ENCODE measurements around the gene CUX1.

The CUX1 gene

DNA sequence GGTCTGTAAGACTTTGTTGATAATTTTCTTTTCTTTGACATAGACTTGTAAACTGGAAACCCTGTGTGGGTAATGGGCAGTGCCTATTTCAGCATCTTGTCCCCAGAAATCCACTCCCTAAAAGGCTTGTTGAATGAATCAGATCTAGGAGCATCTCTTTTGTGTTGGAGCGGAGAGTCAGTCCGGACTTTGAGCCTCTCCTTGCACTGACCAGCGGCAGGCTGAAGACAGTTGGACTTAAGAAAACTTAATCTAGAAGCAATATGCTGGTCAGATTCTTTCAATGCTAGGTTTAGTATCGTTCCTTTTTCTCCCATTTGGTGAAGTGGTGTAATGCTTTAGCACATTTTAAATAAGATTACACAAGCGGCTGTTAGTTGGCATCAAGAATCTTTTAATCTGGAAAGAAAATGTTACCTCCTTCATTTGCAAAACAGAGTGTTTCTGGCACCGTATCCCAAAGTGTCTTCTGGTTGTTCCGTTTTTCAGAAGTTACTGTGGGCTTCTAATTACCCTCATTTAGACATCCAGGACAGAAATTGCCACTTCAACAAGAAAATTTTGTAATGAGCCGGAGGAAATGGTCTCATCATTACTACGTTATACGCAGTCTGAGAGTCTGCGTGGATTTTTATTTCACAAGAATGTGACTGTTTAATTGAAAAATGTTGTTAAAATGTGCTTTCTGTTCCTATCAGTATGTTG, 74.7 kb downstream of the CUX1 start:
- no peak for DNase-seq

- DNase-seq, result no peak
Observed at GRCh38 chr7:101893341-101894082, 76.1 kb downstream of the CUX1 start.

DNA sequence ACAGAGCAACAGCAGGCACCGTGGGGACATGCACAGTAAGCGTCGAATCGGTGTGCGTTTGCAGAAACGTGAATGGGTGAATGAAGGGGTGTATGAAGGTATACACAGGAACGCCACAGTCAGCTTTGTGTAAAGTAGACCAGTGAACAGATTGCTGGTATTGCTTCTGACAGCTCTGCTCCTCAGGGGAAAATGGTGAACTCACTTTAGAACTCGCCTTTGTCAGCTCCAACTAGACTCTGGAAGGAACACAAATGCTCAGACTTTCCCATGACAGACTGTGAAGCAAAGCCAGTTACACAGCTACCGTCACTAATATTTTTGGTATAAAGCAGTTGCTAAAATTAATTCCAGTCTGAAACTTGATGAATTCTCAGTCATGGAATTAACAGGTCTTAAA, 78.9 kb downstream of the CUX1 start:
- no peak for DNase-seq

DNA sequence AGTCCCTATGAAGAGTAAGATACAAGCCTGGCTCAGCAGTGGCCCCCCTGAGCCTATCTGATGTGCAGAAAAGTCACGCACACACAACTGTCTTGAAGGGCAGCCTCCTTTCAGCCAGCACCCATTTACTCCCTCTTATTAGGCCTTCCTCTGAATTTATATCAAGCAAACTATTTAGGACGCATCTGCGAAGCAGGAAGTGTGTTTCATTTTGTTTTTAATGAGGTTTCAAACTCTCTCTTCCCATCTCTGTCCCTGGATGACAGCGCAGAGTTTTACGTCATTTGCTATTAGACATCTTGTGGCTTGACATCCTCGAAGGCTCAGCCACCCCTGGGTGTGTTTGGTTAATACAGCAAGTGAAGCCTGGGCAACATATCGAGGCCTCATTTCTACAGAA, 79.5 kb downstream of the CUX1 start:
- no peak for DNase-seq

DNA sequence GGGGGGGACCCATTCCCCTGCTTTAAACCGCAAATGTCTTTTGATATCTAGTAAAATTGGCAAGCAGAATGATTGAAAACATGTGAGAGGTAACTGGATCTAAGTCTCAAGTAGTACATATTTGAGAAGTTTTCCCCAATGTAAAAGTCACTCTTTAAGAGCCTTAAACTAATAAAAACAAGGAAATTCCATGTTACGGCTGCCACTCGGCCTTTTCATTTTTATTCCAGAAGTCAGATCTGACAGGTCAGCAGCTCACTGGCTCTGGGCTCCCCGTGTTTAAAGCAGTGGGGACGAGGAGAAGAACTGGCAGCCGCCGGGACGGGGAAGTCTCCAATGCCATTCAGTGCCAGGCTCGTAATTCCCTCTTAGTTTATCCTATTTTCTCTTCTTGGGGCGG, 80.7 kb downstream of the CUX1 start:
- no peak for DNase-seq

GRCh38 chr7:101899616-101900015, 82.2 kb downstream of the CUX1 start:
- DNase-seq, result no peak

GRCh38 chr7:101900103-101900502, 82.7 kb downstream of the CUX1 start:
- peak in 30 of 51 donors; percentile 6 to 66 (median 26) for DNase-seq

DNA sequence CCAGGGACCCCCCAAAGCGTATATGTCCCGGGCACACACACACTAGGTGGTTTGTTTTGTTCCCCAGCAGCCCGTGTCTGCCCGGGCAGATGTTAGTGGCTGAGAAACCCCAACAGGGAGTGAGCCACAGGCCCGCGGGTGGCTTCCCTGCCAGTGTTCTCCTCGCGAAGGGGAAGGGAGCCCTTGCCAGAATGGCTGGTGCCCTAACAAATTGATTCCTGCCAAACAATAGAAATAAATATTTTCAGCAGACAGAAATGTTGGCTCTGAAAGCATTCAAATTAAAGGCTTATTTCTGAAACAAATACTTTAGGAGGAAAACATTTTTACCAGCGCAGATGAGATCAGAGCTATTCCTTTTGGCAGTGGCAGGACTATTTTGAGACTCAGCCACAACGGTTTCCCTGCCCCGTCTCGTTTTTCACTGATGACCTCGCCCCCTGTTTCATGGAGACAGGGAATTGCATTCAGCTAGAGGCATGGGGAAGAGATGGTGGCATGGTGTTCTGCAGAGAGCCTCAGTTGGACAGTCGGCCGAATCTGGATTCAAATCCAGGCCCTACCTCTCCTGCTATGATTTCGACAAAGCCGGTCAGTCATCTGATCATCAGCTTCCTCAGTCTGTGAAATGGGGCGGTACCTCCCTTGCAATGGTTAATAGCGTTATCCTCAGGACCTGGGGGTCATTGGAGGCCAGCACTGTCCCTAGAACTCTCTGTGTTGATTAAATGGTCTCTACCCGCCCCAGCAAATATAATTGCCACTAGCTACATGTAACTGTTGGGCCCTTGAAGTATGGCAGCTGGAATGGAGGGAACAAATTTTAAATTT, 84.5 kb downstream of the CUX1 start:
- DNase-seq, result no peak

- no peak for DNase-seq
Observed at GRCh38 chr7:101902680-101903514, 85.5 kb downstream of the CUX1 start.

GRCh38 chr7:101903515-101903868, 86.1 kb downstream of the CUX1 start:
- DNase-seq, result no peak

DNA sequence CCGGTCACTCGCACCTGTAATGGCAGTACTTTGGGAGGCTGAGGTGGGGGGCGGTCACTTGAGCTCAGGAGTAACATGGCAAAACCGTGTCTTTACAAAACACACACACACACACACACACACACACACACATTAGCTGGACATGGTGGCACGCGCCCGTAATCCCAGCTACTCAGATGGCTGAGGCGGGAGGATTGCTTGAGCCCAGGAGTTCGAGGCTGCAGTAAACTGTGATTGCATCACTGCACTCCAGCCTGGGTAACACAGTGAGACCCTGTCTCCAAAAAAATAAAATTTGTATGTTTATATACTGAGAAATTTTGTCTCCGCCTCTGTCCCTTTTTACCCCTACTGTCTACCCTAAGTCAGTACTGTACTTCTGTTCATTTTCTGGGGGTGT, 86.6 kb downstream of the CUX1 start:
- no peak for DNase-seq

- no peak for DNase-seq
Observed at GRCh38 chr7:101905203-101905865, 87.9 kb downstream of the CUX1 start.

DNA sequence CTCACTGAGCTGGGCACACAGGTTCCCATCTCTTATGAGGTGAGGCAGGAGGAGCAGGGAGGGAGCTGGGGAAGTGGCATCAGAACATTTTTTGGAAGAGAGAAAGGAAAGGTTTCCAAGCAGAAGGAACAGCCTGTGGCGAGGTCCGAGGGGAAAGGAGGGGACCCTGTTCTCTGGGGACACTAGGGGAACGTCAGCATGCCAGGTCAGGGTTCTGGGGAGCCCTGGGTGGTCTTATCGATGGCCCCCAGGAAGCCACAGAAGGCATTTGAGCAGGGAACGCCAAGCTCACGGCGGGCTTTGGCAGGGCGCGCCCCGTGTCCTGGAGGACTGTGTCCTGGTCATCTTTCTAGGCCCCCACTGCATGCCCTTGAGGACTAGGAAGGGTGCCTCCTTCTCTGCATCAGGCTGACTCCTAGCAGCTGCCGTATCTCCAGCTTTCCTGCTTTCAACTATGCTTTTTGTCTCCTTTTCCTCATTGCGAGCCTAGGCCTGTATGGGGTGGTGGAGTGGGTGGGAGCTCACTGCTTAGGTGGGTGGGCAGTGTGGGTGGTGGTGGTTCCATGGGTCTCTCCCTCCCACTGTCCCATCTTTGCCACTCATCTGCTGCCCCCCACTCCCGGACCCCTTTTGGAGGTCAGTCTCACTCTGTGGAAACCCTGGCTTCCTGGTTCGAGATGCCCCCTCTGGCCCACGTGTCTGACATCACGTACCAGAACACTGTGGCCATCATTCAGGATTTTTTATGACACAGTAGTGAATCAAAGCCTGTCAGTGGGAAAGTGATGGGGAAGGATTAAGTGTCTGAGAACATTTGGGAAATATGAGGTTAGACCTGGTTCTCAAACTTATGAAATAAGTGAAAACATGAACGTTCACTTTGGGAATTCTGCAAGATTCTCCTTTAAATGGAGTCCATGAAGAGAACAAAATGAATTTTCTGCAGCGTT, 89.1 kb downstream of the CUX1 start:
- DNase-seq, result no peak

DNA sequence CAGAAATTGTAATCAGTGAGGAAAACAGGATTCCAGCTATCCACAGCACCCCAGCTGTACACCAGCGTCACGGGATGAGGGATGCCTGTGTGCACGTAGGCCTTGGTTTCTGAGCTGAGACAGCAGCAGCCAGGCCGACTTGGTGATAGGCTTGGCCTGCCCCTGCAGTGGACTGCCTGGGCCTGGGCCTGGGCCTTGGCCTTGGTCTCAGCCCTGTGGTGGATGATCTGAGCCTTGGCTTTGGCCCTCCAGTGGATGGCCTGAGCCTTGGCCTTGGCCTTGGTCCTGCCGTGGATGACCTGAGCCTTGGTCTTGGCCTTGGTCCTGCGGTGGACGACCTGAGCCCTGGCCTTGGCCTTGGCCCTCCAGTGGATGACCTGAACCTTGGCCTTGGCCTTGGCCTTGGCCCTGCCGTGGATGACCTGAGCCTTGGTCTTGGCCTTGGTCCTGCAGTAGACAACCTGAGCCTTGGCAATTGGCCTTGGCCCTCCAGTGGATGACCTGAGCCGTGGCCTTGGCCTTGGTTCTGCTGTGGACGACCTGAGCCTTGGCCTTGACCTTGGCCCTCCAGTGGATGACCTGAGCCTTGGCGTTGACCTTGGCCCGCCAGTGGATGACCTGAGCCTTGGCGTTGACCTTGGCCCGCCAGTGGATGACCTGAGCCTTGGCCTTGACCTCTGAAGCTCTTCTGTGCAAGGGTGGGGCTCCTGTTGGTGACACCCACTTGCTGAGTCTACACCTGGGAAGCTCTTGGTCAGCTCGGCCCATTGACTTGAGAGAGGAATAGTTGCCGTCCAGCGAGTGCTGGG, 93.8 kb downstream of the CUX1 start:
- DNase-seq, result no peak

DNA sequence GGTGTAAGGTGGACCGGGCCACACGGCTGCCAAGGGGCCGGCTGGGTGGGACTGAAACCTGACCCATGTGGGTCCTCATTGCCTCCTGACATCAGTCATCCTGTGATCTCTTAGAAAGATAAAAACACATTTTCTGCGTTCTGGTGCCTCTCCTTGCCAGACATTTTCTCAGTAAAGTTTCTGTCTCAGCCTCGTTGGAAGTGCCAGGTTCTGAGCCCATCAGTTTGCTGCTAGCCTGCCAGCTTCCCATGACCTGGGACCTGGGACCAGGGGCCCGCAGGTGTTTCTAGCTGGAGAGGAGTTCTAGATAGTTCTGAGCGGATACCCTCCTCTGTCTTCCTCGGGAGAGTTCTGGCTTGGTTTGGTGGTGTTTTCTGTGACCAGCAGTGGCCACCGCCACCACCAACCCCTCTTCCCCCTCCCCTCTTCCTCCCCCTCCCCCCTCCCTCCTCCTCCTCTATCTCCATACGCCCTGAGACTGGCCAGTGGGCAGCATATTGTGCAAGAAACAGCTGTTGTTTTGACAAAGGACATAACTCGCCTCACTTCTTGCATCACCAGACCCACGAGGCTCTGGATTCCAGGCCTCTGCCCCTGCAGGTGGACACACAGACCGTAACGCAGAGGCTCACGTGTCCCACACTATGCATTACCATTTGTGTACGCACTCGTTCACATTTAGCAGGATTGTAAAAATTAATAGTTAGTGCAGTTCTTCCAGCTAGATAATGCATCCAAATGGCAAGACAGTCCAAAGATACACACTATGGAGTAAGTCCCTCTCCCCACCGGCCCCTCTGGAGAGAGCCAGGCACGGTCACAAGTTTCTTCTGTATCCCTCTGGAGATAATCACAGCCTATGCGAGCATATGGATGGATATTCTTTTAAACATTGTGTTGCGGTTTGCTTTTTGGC, 94.6 kb downstream of the CUX1 start:
- DNase-seq, result no peak

- no peak for DNase-seq
Observed at GRCh38 chr7:101912716-101913110, 95.3 kb downstream of the CUX1 start.

DNA sequence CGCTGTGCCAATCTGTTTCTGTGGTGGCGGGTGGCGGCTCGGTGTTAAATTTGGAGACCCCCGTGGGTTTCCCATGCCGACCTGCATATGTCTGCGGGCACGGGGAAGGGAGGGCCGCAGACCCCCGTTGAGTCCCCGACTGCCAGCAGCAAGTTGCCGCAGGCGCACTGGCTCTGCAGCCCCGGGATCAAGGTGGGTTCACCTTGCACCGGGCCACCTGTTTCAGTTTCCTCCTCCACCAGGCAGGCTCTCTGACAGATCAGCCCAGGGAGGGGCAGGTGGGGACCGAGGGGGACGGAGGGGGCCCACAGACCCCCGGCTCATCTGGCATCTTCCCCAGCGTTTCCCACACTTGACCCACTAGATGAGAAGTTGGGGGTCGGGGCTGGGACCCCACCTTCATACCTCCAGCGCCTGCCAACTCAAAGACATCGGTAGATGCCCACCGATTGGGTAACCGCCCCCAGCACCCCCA, 95.9 kb downstream of the CUX1 start:
- no peak for DNase-seq

- no peak for DNase-seq
Observed at GRCh38 chr7:101913851-101914250, 96.4 kb downstream of the CUX1 start.

Measured in hypothalamus (tissue), 51 donors.